ENCODE measurements around the gene PLCH1.
"Not testable (repeated sequence)": the region's sequence is repeated elsewhere in the genome, so short reads cannot be mapped to it uniquely, and the experiment has no call there.

The PLCH1 gene

DNA sequence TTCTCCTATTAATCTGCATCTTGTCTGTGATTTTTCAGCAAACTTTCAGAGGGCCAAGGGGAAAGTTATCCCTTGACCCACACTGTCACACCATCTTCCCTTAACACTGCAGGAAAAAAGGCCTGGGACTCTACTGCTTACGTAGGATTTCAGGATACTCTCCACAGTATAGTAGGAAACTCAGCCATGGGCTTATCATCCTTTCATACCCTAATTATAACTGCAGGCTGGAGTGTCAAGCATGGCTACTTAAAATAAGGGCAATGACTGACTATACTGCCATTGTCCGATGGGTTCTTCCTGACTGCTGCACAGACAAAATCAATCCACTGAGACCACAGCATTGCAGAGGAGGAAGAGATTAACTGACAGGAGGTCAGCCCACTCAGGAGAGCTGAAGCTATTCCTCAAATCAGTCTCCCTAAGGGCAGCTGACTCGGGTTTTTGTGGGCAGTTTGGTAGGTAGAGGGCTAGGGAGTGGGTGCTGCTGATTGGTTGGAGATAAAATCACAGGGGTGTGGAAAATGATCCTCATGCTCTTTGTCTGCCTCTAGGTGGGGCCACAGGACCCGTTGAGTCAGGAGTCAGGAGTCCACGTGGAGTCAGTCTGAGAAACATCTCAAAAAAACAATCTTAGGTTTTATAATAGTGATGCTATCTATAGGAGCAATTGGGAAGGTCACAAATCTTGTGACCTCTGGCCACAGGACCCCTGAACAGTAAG, 333.2 kb downstream of the PLCH1 start:
- no peak for DNase-seq

DNA sequence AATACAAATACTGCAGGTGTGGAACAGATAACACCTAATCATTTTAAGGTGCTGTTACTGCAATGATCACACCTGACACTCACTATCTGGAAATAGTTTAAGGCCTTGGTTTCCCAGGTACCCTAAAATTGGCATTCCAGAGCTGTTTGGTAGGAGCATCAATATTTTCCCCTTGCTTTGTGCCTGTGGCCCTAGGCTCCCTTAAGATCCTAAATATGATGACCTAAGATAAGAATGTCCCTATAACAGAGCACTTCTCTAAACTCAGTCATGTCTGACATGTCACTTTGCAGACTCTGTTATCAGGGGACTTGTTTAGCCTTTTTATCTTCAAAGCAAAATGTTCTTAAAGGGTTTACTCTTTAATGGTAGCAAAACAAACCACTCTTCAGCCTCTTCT, 335.5 kb downstream of the PLCH1 start:
- DNase-seq = no peak

DNA sequence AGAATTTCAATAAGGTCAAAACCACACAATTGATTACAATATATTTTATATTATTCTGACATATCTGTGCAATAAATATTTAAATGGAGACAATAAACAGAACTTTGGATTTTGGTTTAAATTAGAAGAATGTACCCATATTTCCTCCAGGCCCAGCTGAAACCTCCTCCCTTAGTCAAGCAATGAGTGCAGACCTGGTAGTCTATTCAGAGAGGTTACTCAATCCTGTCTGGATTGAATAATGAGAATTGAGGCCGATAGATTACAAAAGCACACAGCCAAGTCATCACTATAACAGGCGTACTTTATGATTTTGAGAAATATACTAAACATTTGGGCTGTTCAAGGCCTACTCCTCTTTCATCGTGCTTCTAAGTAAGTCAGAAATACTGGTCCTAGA, 336.9 kb downstream of the PLCH1 start:
- no peak for DNase-seq

DNA sequence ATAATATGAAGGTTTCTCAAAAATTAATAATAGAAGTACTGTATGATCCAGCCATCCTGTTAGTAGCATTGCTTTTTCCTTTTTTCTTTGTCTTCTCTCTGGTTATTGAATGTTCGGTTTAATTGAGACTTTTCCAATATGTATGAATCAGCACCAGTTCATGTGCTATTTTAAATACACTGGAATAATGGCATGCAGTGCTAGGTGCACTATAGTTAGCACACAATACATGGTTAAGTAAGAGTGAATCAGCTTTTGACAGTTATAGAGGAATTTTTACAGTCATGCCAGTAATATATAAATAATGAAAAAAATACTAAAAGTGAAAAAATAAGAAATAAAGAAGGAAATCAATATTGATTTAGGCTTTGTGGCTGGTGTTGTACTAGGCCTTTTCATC, 337.5 kb downstream of the PLCH1 start:
- DNase-seq = no peak

DNA sequence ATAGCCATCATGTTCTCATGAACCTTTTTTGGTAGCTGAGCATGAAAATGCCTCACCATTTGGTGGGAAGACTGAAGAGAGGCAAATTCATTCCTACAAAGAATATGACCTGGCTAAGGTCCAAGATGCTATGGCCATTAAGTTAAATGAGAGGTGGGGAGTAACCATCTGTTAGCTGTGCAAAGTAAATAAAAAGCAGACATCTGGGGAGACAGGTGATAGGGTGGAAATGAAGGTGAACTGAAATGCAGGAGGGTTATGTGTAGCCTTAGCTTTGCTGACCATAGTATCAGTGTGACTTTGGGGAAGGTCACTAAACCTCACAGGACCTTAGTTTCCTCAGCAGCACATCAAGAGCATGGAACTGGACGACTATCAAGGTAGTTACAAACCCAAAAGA, 340.4 kb downstream of the PLCH1 start:
- no peak for DNase-seq

DNA sequence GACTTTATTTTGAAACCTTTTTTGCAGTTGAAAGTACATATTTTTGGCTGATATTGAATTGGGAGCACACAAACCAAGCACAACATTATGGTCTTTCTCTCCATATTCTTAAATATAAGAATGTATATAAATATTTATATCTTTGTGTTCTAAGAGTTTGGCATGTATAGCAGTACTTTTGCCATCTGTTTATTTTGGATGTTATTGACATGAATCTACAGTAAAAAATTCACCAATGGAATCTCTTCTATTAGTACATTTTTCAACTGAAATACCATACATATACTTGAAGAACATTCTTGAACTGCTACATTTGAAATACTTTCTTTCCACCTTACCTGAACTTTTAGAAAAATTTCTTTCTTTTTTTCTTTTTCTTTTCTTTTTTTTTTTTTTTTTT, 342.2 kb downstream of the PLCH1 start:
- no peak for DNase-seq

DNA sequence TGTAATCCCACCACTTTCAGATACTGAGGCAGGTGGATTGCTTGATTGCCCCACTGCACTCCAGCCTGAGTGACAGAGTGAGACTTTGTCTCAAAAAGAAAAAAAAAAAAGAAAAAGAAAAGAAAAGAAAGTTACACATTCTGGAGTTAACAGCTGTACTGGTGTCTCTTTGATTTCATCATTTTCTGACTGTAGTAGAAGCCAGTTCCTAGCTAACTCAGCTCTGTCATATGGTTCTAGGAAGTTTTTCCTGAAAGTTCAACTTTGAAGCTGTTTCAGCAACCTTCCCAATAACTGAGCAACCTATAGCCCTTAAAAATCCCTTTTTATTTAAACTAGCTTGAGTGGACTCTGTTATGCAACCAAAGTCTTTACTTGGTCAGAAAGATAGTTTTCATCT, 346.8 kb downstream of the PLCH1 start:
- DNase-seq = no peak

DNA sequence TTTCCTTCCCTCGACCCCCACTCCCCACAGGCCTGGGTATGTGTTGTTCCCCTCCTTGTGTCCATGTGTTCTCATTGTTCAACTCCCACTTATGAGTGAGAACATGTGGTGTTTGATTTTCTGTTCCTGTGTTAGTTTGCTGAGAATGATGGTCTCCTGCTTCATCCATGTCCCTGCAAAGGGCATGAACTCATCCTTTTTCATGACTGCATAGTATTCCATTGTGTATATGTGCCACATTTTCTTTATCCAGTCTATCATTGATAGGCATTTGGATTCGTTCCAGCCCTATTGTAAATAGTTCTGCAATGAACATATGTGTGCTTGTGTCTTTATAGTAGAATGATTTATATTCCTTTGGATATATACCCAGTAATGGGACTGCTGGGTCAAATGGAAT, 350.0 kb downstream of the PLCH1 start:
- DNase-seq = not testable (repeated sequence)

DNA sequence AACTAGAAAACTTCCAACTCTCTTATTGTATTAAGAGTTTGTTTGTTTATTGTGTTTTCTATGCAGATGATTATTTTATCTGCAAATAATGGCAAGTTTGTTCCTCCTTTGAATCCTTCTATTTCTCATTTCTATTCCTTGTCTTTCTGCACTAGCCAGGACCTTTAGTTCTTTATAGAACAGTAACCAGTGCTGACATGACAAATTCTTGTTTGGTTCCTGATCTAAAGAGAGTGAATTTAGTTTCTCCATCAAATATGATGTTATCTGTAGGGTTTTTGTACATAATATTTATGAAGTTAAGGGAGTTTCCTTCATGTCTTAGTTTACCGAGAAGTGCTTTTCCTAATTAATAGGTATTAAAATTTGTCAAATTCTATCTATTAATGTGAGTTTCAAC, 350.6 kb downstream of the PLCH1 start:
- no peak for DNase-seq

DNA sequence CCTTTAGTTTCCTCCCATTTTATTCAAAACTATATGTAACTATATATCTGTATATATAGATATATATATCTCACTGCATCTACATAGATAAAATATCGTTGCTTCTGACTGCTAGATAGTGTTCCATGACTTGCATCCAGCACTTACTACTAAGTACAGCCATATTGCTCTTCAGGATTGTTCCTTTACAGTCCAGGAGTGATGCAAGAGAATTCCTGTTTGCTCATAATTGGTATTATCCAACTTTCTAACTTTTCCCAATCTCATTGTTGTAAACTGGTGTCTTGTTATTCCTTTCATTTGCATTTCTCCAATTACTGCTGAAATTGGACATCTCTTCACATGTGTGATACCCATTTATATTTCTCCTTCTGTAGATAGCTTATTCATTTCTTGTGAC, 351.6 kb downstream of the PLCH1 start:
- DNase-seq = no peak

DNA sequence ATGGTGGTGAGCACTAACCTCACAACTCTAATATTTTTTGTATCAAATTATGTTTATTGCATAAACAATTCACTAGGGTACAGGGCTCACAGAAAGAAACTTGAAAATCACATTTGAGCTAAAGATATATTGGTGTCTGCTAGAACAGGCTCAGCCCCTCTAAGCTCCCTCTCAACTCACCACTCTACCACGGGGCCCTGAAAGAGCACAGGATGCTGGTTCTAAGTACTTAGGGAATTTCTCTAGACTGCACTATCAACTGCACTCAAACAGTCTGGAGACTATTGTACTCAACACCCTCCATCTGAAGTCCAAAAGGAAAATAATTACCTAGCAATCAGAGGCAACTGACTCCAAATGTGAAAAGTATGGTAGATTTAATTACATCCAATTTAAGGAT, 352.7 kb downstream of the PLCH1 start:
- no peak for DNase-seq

DNA sequence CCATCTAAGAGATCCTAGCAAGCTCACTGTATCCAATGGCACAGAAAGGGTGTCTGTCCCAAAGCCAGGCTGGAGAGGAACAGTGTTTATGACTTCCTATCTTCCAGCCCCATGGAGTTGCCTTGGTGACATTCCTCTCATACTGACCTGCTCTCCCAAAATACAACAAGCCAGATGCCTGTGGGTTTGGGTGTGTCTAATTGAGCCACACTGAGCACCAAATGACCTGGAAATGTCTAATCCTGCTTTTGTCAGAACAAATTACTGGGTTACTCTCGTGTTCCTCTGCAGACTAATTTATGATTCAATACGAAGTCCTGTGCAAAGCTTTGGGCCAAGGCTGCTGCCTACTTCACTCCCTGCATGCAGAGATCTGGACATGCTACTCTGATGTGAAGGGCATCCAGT, 353.3 kb downstream of the PLCH1 start:
- no peak for DNase-seq

DNA sequence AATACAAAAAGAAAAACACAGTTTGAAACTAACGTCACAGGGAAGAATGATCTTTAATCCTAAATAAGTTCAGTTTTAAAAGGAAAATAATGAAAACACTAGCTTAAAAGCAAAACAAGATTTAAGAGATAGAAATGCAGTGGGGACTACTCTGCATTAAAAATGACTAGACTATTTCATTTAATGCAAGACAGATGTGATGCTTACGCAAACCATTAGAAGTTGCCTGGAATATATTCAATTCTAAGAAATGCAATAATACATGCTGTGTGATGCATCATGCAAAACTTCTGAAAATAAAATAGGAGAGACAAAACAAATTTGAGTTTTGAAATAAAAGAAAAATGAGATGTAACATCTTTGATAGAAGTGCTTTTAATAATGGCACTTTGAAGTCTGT, 353.8 kb downstream of the PLCH1 start:
- no peak for DNase-seq

DNA sequence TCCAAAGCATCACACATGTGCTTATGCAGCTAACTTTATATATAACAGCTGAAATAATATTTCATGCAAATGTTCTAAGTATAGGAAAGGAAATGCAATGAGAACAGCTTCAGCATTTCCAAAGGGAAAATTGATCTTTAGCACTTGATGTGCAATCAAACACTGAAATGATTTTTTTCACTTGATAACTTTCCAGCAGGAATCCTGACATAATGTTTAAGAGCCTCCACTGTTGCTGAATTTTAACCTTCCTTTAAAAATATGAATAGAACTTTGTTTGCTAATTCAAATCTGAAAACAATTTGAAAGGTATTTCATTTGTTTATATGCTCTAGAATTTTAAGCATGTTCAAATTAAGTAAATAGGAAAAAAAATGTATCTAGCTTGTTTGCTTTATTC, 354.5 kb downstream of the PLCH1 start:
- no peak for DNase-seq

DNA sequence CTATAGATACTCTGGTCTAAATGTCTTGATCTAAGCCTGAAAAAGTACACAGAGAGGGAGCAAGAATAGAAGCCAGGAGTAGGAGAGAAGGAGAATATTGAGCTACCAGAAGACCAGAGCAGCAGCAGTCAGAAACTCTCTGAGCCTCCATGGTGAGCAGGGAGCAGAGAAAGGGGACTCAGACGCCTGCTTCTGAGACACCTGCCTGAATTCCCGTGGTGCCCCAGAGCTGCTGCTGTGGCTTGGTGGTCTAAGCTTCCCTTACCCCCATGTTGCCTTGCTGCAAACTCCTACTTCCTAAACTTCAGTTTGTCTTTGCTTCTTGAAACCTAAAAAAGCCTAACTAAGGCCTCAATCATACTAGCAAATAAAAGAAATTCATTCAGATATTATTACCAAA, 356.5 kb downstream of the PLCH1 start:
- DNase-seq = no peak

DNA sequence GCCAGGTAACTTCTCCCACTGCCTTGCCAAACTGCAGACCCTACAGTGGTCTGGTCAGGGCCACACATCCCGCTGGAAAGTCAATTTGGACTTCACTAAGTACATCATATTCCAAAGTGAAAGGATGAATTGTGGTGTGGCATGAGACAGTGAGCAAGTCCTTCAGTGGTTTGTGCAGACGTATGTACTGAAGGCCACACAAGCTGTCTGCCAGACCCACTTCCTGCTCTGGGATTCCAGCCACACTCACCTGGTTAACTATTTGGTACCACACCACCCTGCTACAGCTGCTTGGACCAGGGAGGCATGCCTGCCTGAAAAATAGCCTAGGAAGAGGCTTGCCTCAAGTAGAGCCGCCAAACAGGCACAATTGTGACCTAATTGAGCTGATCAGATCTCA, 357.3 kb downstream of the PLCH1 start:
- no peak for DNase-seq

DNA sequence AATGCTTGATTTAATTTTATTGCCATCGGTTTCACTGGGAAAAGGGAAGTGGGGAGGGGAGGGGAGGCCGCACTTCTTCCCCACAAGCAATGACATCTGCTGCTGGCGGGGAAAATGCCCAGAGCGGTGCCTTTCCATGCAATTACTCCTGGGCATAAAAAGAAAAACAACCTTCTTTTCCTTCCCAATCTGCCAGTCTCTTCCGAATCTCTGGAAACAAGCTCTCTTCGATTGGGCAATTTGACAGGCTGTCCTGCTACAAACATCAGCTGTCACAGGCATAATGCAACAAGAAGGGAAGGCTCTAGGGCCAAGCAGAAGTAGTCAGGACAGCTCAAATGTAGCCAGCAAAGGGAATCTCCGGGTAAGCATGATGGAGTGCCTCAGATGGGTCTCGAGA, 358.0 kb downstream of the PLCH1 start:
- DNase-seq = no peak

DNA sequence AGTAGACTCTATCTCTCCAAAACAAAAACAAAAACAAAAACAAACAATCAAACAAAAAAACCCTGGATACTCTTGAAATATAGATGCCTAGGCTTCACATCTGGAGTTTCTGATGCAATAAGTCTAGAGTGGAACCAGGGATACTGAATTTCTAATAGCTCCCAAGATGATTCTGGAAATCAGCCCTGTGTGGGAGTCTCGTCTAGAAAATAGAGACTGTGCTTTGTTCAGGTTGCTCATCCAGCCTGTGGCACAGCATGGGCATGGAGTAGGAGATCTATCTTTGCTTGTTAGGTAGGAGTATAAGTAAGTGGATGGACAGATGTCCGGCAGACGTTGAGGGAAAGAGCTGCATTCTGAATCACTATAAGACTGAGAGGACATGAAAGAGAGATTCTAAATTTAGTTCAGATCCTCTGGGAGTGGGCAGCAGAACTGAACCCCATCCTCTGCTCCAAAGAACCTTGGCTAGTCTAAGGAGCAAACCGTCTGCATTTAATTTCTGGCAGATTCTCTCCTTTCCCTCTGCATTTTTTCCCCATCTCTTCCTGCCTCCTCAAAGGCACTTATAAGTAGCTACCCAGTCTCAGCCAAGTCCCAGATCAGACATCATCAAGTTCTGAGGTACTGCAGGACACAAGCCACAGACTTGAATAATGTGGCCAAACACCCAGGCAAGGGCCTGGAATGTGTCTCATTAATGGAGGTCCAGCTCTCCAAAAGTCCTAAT, 358.8 kb downstream of the PLCH1 start:
- DNase-seq = no peak

DNA sequence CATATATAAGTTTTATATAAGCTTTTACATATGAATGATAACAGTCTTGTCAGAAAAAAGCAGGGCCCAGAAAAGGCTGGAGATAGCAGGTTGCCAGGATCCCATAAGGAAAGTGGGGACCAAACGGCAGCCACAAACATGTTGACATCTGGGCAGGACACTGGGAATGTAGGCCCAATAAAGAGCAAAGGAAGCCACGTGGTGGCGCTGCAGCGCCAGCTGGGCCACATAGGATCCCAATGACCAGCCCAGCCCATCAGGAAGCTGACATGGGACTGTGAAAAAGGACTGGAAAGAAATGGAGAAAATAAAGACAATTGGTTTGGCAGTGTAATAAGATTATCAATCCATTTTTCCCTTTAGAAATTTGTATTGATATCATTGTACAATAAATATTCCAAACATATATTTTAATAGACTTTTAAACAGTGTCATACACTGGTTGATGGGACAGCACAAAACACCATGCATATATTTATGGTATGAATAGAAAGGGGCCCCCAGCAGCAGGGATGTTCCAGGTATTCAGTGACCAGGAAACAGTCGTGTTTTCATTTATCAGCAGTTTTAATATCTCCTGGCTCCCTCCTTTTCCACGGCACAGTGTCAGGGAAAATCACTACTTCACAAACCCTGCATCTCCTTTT, 362.4 kb downstream of the PLCH1 start:
- DNase-seq = peak; percentile 9

DNA sequence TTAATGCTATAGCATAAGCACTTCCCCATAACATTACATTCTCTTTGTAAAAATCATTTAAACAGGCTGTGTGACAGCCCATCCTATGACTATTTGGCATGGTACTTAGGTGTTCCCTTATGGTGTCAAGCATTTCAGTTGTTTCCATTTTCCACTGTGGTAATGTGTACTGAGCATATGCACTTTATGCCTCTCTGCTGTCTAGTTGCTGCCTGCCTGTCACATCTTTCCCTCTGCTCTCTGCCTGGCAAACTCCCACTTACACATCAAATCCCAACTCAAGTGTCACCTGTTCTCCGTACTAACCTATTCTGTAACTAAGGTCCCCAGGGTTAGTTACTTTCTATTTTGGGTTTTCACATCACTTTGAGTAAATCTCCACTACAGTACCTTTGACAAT, 367.0 kb downstream of the PLCH1 start:
- DNase-seq = no peak

DNA sequence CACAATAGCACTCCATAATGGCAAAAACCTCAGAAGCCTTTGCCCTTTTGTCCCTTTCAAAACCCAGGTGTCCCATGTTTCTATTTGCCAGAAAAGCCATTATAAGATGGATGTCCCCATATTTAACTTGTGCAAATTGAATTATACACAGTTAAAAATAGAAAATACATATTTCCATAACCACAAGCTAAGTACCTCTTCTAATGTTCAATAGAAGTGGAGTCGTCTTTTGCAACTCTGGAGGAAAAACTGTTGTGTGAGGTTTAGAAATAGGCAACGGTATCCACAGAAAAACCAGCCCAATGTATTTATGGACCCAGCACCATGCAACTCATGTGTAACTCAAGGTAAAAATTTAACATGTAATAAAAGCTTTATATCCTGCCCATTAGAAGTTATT, 367.8 kb downstream of the PLCH1 start:
- DNase-seq = no peak

DNA sequence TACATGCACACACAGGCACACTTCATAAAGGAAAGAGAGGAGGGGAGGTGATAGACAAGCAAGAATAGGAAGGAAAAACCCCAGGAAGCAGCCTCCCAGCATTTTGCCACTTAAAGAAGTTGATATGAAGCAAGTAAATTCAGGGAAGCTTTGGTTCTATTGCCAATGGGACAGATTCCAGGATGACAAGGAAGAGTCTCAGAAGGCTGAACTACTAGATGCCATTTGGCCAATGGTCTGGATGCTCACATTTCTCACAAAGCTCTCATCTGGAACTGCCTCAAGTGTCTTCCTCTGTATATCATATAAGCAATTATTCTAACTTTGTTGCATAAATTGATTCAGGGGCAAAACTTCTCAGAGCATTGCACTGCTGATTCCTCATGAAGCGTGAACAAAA, 372.6 kb downstream of the PLCH1 start:
- no peak for DNase-seq

DNA sequence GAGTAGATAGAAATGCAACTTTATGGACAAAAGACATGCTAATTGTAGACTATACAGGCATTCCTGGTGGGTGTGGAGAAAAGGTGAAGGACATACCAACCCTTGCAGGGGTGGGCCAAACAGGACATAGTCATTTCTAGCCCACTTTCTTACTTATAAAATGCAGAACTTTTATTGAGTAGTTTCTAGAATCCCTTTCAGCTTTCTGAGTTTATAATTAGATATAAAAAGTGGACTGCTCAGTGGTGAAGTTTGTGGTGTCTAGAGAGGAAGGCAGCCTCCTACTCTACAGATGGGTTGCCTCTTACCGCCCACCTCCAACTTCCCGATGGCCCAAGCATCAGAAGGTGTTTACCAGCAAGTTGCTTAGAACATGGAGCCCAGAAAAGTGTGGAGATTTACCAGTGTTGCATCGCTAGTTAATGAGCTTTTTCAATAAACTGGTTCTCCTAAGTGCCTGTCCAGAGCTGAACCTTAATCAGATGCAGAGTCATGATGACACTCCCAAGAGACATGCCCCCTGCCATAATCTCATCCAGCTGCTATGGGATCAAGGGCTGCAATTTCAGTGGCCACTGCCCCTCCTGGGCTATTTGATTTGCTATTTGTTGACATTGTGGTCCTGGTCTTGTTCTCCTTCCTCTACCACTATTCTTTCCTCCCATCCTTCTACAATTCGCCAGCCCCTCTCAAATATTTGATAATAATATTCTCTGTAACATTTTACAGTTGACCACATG, 373.9 kb downstream of the PLCH1 start:
- no peak for DNase-seq

DNA sequence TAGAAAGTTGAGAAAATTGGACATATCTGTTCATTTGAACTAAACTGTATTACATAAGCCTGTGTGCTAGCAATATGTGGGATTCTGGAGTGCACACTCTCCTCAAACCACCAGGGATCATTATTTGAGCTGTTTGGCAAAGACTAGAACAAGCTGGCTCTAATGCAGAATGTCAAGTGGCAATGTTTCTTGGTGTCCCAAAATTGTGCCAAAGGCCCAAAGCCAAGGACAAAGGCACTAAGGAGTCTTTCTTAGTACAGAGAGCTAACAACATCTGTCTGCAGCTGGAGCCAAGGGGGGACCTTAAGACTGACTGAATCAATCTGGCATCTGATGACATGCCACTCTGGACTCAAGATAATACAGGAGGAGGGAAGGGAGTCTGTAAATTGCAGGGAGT, 374.7 kb downstream of the PLCH1 start:
- DNase-seq = no peak
